H1 (cell line): ENCODE results near the gene MLKL.

Experiments used
- FOSL1 ChIP-seq: IDR thresholded peaks from 2 replicates; pipeline ENCODE4 v1.6.1; 2011; ENCODE audit warnings: mild to moderate bottlenecking, low read depth, low read length, moderate library complexity; ENCODE audit not compliant: insufficient read depth
- RAD21 ChIP-seq, 2 experiments: IDR thresholded peaks in 1 of 2; conservative IDR thresholded peaks in 1 of 2; 2 replicates each; pipeline ENCODE4 v1.6.1; 2011; ENCODE audit warnings: low read depth in 2 of 2, low read length in 2 of 2, improper control_type of control experiment in 1 of 2, inconsistent platforms in 1 of 2, mild to moderate bottlenecking in 1 of 2, moderate library complexity in 1 of 2
- TBP ChIP-seq: IDR thresholded peaks from 2 replicates; pipeline ENCODE4 v1.6.1; 2011; ENCODE audit warnings: low read depth, low read length, improper control_type of control experiment

DNA sequence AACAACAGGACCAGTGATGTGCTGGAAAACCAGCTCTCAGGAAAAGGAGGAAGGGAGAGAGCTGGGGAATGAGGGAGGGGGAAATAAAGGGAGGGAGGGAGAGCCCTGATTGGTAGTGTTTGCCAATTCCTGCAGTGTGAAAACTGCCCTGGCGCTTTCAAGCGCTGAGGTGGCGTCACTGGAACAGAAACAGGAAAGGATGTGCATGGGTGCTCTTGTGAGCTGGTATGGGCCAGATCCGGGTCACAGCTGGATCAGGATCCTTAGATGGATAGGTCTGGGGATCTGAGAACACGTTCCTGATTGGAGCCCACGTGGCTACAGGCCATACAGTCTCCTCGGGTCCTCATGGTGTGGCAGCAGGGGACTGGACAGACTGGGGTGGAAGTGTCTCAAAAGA, 16.7 kb upstream of the MLKL start:
- TF ChIP-seq RAD21 (IDR thresholded peaks at IDR 0.05 in 1 of 2, conservative IDR thresholded peaks at IDR 0.05 in 1 of 2; ENCODE audit: low read depth in 2 of 2, low read length in 2 of 2), result no peak
- no peak for TF ChIP-seq TBP
- TF ChIP-seq FOSL1, result no peak
